KMS-11 (cell line): ENCODE results near the gene TCF21.

Source experiments
- H2AFZ ChIP-seq: fragments of 200-600 bp; sonication (generic); 2 replicates; pipeline ENCODE4 v1.6.1; 2016; ENCODE audit warnings: antibody characterized with exemption, mixed run types, low read depth
- H3K27ac ChIP-seq: fragments of 200-600 bp; sonication (generic); 2 replicates; pipeline ENCODE4 v1.6.1; 2016; ENCODE audit warnings: mild to moderate bottlenecking, mixed run types
- H3K27me3 ChIP-seq: fragments of 200-600 bp; sonication (generic); 2 replicates; pipeline ENCODE4 v1.6.1; 2017; ENCODE audit warnings: mild to moderate bottlenecking, low read depth, mixed run types, moderate library complexity; ENCODE audit not compliant: insufficient read depth
- H3K36me3 ChIP-seq: fragments of 200-600 bp; sonication (generic); 2 replicates; pipeline ENCODE4 v1.6.1; 2017; ENCODE audit warnings: mild to moderate bottlenecking, mixed run types; ENCODE audit not compliant: insufficient read depth
- H3K4me1 ChIP-seq: fragments of 200-600 bp; sonication (generic); 2 replicates; pipeline ENCODE4 v1.6.1; 2016; ENCODE audit warnings: mild to moderate bottlenecking, low read depth, mixed run types; ENCODE audit not compliant: poor library complexity, severe bottlenecking
- H3K4me2 ChIP-seq: fragments of 200-600 bp; sonication (generic); 2 replicates; pipeline ENCODE4 v1.7.0; 2016; ENCODE audit warnings: mild to moderate bottlenecking, mixed run types
- H3K4me3 ChIP-seq: fragments of 200-600 bp; sonication (generic); IDR thresholded peaks from 2 replicates; pipeline ENCODE4 v1.6.1; 2017; ENCODE audit warnings: low read depth, low read length, mixed read lengths; ENCODE audit not compliant: insufficient read depth
- H3K79me2 ChIP-seq: fragments of 200-600 bp; sonication (generic); 2 replicates; pipeline ENCODE4 v1.6.1; 2016; ENCODE audit warnings: low read depth, mixed run types; ENCODE audit not compliant: insufficient read depth
- H3K9ac ChIP-seq: fragments of 200-600 bp; sonication (generic); 2 replicates; pipeline ENCODE4 v1.6.1; 2016; ENCODE audit warnings: mild to moderate bottlenecking, mixed run types
- H4K20me1 ChIP-seq: fragments of 200-600 bp; sonication (generic); 2 replicates; pipeline ENCODE4 v1.6.1; 2016; ENCODE audit warnings: mild to moderate bottlenecking, mixed run types; ENCODE audit not compliant: insufficient read depth
- CTCF ChIP-seq: fragments of 200-600 bp; sonication (generic); conservative IDR thresholded peaks from 2 replicates; pipeline ENCODE4 v1.6.1; 2017; ENCODE audit warnings: low read depth, mild to moderate bottlenecking, antibody characterized with exemption, low read length, moderate library complexity, mixed read lengths

Gene TCF21

DNA sequence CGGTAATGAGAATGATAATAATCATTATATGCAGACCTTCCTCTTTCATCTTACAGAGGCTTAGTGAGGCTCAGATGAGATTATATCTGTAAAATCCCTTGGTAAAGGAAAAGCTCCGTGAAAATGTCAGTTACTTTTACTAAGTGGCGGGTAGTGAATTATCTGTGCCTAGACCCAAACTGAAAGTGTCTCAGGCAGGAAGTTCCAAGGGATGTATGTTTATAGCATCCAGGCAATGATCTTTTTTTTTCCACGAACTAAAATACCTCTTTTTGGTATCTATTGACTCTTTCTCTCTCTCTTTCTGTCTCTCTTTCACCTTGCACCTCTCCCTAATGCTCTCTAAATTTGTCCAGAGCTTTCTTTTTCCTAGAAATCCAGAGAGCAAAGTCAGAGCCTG, 5.0 kb downstream of the TCF21 start:
- H3K4me3 ChIP-seq, result no peak overlapping the region
- H3K4me1 ChIP-seq, result peaks cover 7% of the 10 kb centered on the region
- no peak overlapping the region for H3K27ac ChIP-seq
- no peaks in the 10 kb centered on the region for H3K79me2 ChIP-seq
- TF ChIP-seq CTCF, result no peak
- no peak overlapping the region for H3K4me2 ChIP-seq
- no peak overlapping the region for H2AFZ ChIP-seq
- no peaks in the 10 kb centered on the region for H3K36me3 ChIP-seq
- no peak overlapping the region for H3K9ac ChIP-seq
- H3K27me3 ChIP-seq, result no peaks in the 10 kb centered on the region
- no peaks in the 10 kb centered on the region for H4K20me1 ChIP-seq

- no peak overlapping the region for H3K4me3 ChIP-seq
- H3K79me2 ChIP-seq, result no peaks in the 10 kb centered on the region
- H3K4me2 ChIP-seq, result no peak overlapping the region
- peaks cover 7% of the 10 kb centered on the region for H3K4me1 ChIP-seq
- no peak overlapping the region for H2AFZ ChIP-seq
- H3K36me3 ChIP-seq, result no peaks in the 10 kb centered on the region
- H3K27ac ChIP-seq, result no peak overlapping the region
- TF ChIP-seq CTCF, result no peak
- H4K20me1 ChIP-seq, result no peaks in the 10 kb centered on the region
- H3K9ac ChIP-seq, result no peak overlapping the region
- H3K27me3 ChIP-seq, result no peaks in the 10 kb centered on the region
Observed at GRCh38 chr6:133894369-133894768, 5.5 kb downstream of the TCF21 start.

DNA sequence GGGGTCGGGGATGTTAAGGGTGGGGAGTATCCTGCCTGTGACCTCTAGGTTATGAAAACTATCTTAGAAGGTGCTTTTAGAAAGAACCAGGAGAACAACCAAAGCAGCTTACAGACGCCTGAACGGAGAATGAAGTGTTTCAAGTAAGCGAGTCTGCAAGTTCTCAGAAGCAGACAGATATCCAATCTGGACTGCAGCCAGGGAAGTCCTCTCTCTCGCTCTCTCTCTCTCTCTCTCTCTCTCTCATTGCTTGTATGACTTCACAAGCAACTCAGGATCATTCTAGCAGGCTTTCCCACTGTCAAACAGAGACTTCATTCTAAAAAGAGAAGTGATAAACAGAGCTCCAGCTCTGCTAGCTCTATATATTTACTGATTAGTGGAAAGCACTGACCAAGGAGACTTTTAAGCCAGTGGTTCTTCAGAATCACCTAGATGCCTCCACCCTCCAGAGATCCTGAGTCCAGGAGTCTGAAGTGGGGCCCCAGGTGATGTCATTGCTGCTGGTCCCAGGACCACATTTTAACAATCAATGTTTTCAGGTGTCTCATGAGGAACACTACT, 6.0 kb downstream of the TCF21 start:
- H3K27ac ChIP-seq, result no peak overlapping the region
- no peaks in the 10 kb centered on the region for H3K79me2 ChIP-seq
- H3K4me2 ChIP-seq, result no peak overlapping the region
- no peak for TF ChIP-seq CTCF
- peaks cover 7% of the 10 kb centered on the region for H3K4me1 ChIP-seq
- no peaks in the 10 kb centered on the region for H3K36me3 ChIP-seq
- H4K20me1 ChIP-seq, result no peaks in the 10 kb centered on the region
- H3K9ac ChIP-seq, result no peak overlapping the region
- H2AFZ ChIP-seq, result no peak overlapping the region
- H3K27me3 ChIP-seq, result no peaks in the 10 kb centered on the region
- no peak overlapping the region for H3K4me3 ChIP-seq

GRCh38 chr6:133895573-133896343, 6.8 kb downstream of the TCF21 start:
- no peak overlapping the region for H3K4me2 ChIP-seq
- H3K27me3 ChIP-seq, result no peaks in the 10 kb centered on the region

More at GRCh38 chr6:133895573-133896343, 6.8 kb downstream of the TCF21 start:
- no peak overlapping the region for H3K9ac ChIP-seq
- no peak overlapping the region for H2AFZ ChIP-seq
- peaks cover 1% of the 10 kb centered on the region for H3K4me1 ChIP-seq
- H3K79me2 ChIP-seq, result no peaks in the 10 kb centered on the region
- no peak for TF ChIP-seq CTCF
- no peak overlapping the region for H3K27ac ChIP-seq
- no peaks in the 10 kb centered on the region for H3K36me3 ChIP-seq
- H4K20me1 ChIP-seq, result no peaks in the 10 kb centered on the region
- no peak overlapping the region for H3K4me3 ChIP-seq
